ENCODE results near the gene CYP19A1. TPM values are rescaled to one million over a fixed set of nuclear protein-coding genes. Genes with fewer than 3 reads are reported as not detected.

The CYP19A1 gene
- total and polyA plus RNA-seq, 9 of the 15 experiments (the other 6 are each of a cell fraction or from before 2014, with no cell fraction given): 0.16 to 0.63 (median 0.47) TPM; not detected in 3

- no peak for TF ChIP-seq KAT7 (CRISPR knock-in tag; IDR thresholded peaks at IDR 0.05; ENCODE audit: borderline replicate concordance)
- TF ChIP-seq HMBOX1 (IDR thresholded peaks at IDR 0.05): no peak
- TF ChIP-seq PML (IDR thresholded peaks at IDR 0.05; ENCODE audit: low read length): no peak
- no peak for TF ChIP-seq ZNF133 (CRISPR knock-in tag; IDR thresholded peaks at IDR 0.05)
- TF ChIP-seq ZBTB49 (CRISPR knock-in tag; IDR thresholded peaks at IDR 0.05; ENCODE audit: borderline replicate concordance): no peak
- TF ChIP-seq FOXA3 (CRISPR knock-in tag; conservative IDR thresholded peaks at IDR 0.05 in 1 of 2, IDR thresholded peaks at IDR 0.05 in 1 of 2): peak in 1 of 2 experiments; percentile 76; a peak in 2 of 4 replicates
- no peak for TF ChIP-seq PBX2 (CRISPR knock-in tag; IDR thresholded peaks at IDR 0.05; ENCODE audit: low read depth)
- 0 out of 2 replicates have a peak, but pooled peaks have one; percentile 33 for TF ChIP-seq PBX2 (tag; conservative IDR thresholded peaks at IDR 0.05; ENCODE audit: low read depth)
- TF ChIP-seq RNF2 (IDR thresholded peaks at IDR 0.05): no peak
- no peak for TF ChIP-seq MTA2 (IDR thresholded peaks at IDR 0.05; ENCODE audit: low read depth)
- no peak for TF ChIP-seq ZBED1 (IDR thresholded peaks at IDR 0.05)
- peak; percentile 12; the same call in 1 of the 2 replicates for TF ChIP-seq ATF4 (CRISPR knock-in tag; IDR thresholded peaks at IDR 0.05)
- TF ChIP-seq TARDBP (IDR thresholded peaks at IDR 0.05): no peak
- TF ChIP-seq ZNF347 (CRISPR knock-in tag; IDR thresholded peaks at IDR 0.05; ENCODE audit: low read depth): no peak
- TF ChIP-seq LARP7 (IDR thresholded peaks at IDR 0.05): no peak
- no peak for TF ChIP-seq HOMEZ (CRISPR knock-in tag; IDR thresholded peaks at IDR 0.05)
- TF ChIP-seq TRIM24 (IDR thresholded peaks at IDR 0.05): peak in 1 of 2 experiments; percentile 50; a peak in 1 of 4 replicates
These were observed 152.9 kb downstream of the CYP19A1 start (continued) for GRCh38 chr15:51185213-51186159.

All from K562 (cell line).